ENCODE data around the gene NME3.

GRCh38 chr16:1765826-1766225 lies 5.5 kb downstream of the NME3 start:
- no peak for TF ChIP-seq CTCF (conservative IDR thresholded peaks at IDR 0.05)
- TF ChIP-seq ZFX (IDR thresholded peaks at IDR 0.05), result no peak
